GM12874 (cell line): ENCODE results near the gene DNAH6.

Experiments used
- TF ChIP-seq, protein P1 (sequence below): IDR thresholded peaks from 2 replicates; pipeline ENCODE4 v1.5.1; 2011; ENCODE audit warnings: low read depth, mild to moderate bottlenecking, control low read depth, low read length, moderate library complexity; ENCODE audit not compliant: insufficient read depth

The DNAH6 gene

DNA sequence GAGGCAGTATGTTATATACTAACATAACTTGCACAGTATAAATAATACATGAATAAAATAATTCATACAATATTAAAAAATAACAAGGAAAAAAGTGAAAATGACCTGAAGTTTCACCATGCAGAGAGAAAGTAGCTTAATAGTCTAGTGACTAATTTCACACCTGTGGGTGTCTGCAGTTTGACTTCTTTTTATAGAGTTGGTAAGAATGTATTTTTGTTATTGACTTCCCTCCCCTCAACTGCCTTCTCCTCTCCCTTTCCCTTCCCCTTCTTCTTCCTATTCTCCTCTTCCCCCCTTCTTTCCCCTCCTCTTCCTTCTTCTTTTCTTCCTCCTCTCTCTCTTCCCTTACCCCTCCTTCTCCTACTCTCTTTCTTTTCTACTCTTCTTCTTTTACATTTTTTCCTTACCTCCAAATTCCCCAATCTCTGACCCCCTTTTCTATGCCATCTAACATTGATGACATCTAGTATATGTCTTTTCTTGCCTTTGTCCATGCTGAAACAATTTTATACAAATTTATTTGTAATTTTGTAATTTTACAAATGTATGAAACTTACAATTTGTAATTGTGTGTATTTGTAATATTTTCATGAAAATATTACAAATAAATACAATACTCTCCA lies 3.1 kb downstream of the DNAH6 start:
- TF ChIP-seq, protein P1, sequence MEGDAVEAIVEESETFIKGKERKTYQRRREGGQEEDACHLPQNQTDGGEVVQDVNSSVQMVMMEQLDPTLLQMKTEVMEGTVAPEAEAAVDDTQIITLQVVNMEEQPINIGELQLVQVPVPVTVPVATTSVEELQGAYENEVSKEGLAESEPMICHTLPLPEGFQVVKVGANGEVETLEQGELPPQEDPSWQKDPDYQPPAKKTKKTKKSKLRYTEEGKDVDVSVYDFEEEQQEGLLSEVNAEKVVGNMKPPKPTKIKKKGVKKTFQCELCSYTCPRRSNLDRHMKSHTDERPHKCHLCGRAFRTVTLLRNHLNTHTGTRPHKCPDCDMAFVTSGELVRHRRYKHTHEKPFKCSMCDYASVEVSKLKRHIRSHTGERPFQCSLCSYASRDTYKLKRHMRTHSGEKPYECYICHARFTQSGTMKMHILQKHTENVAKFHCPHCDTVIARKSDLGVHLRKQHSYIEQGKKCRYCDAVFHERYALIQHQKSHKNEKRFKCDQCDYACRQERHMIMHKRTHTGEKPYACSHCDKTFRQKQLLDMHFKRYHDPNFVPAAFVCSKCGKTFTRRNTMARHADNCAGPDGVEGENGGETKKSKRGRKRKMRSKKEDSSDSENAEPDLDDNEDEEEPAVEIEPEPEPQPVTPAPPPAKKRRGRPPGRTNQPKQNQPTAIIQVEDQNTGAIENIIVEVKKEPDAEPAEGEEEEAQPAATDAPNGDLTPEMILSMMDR: no peak

DNA sequence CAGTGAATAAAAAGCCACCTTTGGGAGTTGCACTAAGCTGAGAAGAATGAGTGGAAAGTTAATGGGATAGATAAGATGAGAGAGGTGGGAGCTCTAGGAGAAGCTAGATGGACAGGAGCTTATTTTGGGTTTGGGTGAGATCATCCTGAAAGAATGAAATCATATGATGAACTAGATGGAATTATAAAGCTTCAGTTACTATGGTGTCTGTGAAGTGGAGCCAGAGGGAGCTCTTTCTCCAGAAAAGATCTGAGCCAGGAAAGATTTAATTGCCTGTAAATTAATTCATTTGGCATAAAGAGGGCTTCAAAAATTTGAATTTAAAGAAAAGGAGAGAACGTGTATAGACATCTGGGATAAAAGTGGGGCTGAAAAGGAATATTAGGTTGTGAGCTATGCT lies 10.3 kb downstream of the DNAH6 start:
- TF ChIP-seq, protein P1: no peak

- TF ChIP-seq, protein P1: no peak
These were observed 11.1 kb downstream of the DNAH6 start for GRCh38 chr2:84527137-84528129.

DNA sequence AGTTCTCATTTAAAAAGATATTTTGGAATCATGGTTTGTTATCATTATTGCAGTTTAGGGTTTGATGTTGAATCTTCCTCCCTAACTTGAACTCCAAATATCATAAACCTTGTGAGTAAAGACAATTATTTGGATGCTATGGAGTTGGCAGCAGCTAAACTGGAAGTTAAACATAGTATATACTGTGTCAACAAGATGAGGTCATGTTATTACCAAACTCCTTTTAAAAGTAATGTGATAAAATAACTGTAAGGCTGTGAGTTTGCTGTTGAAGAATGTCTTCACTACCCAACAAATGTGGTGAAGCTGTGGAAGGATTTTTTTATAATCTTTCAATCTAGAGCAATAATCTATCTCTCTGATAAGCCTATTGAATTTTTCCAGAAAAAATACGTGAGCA lies 16.0 kb downstream of the DNAH6 start:
- TF ChIP-seq, protein P1: no peak

DNA sequence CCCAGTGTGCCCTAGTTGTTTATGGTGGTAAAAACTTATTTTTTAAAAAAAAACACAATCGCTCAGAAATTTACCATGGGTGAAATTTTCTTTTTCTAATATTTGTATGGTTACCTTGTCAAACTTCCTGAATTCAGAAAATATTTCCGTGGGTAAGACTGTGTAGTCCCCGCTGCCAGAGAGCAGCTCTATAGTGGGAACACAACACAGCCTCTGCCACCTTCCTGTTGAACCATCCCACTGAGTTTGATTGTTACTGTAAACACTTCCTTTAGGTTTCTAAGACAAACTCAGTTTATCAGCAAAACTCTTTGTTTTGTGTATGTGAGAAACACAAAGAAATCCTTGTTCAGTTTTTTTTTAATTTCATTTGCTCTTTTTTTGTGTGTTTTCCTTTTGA lies 17.9 kb downstream of the DNAH6 start:
- TF ChIP-seq, protein P1: no peak

DNA sequence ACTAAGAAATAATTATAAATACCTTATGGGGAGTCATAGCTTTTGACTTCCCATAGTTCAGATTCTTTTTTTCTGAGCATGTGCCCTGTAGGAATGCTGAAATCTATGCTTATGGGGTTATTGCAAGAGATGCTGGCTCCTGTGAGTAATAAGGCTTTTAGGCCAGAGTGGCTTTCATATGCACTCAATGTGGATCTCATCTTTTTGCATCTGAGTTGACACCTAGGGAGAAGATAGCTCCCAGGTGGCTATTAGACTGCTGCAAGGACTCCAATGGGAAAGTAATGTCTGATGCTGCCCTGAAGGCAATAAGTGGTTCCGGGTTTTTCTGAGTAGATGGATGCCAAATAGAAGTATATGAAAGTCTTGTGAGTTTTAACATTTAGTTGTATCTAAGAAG lies 21.0 kb downstream of the DNAH6 start:
- TF ChIP-seq, protein P1: no peak

GRCh38 chr2:84539729-84540128 lies 23.4 kb downstream of the DNAH6 start:
- TF ChIP-seq, protein P1: no peak
